Fibroblast of pulmonary artery (primary cell): ENCODE data around the gene SORL1.

Source experiments
- DNase-seq: peaks from one replicate; pipeline ENCODE4 v3.0.0-alpha.2; 2010; ENCODE audit warnings: low read depth
- H3K4me3 ChIP-seq: replicated peaks from 2 replicates; pipeline ENCODE4 v1.5.1; 2011; ENCODE audit warnings: low read depth, mild to moderate bottlenecking, control low read depth, low read length, moderate library complexity
- CTCF ChIP-seq: IDR thresholded peaks from 2 replicates; pipeline ENCODE4 v1.5.1; 2011; ENCODE audit warnings: mild to moderate bottlenecking, control low read depth, low read length, inconsistent platforms; ENCODE audit errors: missing control alignments

The SORL1 gene

GRCh38 chr11:121446752-121447156 lies 5.4 kb upstream of the SORL1 start:
- TF ChIP-seq CTCF, result peak; percentile 13
- DNase-seq, result peak; percentile 17
- no peak overlapping the region for H3K4me3 ChIP-seq

- H3K4me3 ChIP-seq, result no peak overlapping the region
- no peak for TF ChIP-seq CTCF
- no peak for DNase-seq
Measured at GRCh38 chr11:121448011-121448410, 4.1 kb upstream of the SORL1 start.

DNA sequence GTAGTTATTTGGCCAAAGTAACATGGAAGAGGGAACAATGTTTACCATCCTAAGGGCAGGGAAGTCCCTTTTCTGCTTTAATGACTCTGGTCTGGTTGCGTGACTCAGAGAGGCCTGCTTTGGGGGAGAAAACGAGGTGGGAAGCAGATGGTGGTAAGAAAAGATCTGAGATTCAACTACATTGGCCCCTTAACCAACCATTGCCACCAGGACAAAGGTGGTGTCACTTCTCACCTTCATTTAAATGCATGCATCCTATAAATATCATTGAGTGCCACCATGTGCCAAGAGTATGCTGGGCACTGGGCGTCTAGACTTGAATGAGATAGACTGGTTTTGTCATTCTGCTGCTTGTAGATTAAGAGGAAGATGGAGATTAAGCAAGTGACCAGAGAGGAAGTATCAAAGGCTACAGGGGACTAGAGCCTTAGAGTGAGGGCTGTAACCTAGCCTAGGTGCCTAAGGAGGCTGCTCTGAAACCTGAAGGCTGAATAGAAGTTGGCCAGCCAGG lies 3.6 kb upstream of the SORL1 start:
- no peak for TF ChIP-seq CTCF
- DNase-seq, result no peak
- H3K4me3 ChIP-seq, result no peak overlapping the region

DNA sequence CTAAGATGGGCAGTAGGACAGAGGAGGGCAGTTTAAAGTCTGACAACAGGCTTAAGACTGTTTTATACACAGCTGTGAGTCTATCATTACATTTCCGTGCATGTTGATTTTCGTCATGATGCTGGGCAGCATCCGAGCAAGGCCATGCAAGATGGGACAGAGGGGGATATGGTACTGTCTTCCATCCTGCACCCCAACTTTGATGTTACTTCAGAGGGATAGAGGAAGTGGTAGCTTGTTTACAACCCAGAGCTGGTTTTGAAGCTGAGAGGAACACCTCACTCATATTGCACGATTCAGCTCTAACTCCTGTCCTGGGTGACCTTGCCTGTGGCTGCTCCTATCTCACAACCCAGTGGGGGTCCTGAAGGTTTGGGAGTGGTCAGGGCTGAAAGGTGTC lies 3.0 kb upstream of the SORL1 start:
- H3K4me3 ChIP-seq, result no peak overlapping the region
- no peak for DNase-seq
- no peak for TF ChIP-seq CTCF

GRCh38 chr11:121449626-121450025 lies 2.5 kb upstream of the SORL1 start:
- no peak for DNase-seq
- TF ChIP-seq CTCF, result no peak
- no peak overlapping the region for H3K4me3 ChIP-seq

DNA sequence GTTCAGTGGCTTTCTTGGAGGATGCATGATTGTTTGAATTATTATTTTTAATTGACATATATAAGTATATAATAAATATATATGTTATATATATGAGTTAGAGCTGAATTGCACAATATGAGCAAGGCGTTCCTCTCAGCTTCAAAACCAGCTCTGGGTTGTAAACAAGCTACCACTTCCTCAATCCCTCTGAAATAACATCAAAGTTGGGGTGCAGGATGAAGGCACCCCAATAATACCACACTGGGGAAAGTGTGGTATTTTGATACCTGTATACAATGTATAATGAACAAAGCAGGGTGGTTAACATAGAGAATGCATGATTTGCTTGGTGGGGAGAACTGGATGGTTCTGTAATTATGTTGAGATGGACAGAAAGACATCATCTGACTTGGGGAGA lies 1.7 kb upstream of the SORL1 start:
- no peak for TF ChIP-seq CTCF
- DNase-seq, result no peak
- no peak overlapping the region for H3K4me3 ChIP-seq

GRCh38 chr11:121451178-121451985 lies 732 bp upstream of the SORL1 start:
- peak overlapping the region; percentile 34 for H3K4me3 ChIP-seq
- TF ChIP-seq CTCF, result no peak
- no peak for DNase-seq
